HG03095 (cell line): ENCODE measurements around the gene IFT57.
A peak's percentile ranks its signal among the peaks of the same experiment; 100 is the strongest.

Experiments
- ATAC-seq: cut with Tn5 transposase; IDR thresholded peaks from one replicate; pipeline ENCODE4 v1.9.1; 2021; ENCODE audit warnings: moderate library complexity; ENCODE audit not compliant: unreplicated experiment

Gene IFT57

GRCh38 chr3:108219336-108219735 is 2.9 kb downstream of the IFT57 start:
- ATAC-seq = peak; percentile 16

DNA sequence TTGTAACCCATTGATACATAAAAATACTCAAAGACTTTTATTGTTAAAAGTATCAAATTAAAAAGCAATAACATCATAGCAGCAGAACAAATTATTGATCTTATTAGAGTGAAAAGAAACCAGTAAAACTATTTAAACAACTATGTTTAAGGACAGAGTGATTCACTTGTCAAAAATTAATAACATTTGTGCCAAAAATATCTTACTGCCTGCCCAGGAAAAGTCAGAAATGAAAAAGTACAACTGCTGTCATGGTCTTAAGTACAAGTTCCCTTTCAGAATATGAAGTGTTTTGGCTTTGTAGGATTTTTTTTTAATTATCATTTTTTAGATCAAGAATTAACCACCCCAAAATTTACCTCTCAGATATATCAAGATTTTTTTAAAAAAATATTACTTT is 3.4 kb downstream of the IFT57 start:
- ATAC-seq = no peak

DNA sequence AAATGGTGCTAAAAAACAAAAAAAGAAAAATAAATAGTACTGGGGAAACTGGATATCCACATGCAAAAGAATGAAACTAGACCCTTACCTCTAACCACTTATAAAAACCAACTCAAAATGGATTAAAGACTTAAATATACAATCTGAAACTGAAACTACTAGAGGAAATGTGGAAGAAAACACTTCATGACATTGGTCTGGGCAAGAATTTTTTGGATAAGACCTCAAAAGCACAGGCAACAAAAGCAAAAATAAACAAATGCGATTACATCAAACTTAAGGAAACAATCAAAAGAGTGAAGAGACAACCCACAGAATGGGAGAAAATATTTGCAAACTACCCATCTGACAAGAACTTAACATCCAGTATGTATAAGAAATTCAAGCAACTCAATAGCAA is 6.4 kb downstream of the IFT57 start:
- no peak for ATAC-seq

DNA sequence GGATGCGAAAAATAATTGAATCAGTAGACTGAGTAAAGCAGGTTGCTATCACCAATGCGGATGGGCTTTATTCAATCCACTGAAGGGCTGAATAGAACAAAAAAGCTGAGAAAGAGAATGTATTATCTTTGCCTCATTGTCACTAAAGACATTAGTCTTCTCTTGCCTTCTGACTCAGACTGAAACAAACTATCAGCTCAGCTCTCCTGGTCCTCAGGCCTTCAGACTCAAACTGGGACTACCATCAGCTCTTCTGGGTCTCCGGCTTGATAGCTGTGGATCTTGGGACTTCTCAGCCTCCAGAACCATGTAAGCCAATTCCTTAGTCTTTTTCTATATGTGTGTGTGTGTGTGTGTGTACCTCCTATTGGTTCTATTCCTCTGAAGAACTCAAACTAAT is 12.6 kb downstream of the IFT57 start:
- peak; percentile 46 for ATAC-seq

GRCh38 chr3:108208831-108209230 is 13.4 kb downstream of the IFT57 start:
- peak; percentile 98 for ATAC-seq

- no peak for ATAC-seq
These were observed 19.4 kb downstream of the IFT57 start for GRCh38 chr3:108202834-108203233.

DNA sequence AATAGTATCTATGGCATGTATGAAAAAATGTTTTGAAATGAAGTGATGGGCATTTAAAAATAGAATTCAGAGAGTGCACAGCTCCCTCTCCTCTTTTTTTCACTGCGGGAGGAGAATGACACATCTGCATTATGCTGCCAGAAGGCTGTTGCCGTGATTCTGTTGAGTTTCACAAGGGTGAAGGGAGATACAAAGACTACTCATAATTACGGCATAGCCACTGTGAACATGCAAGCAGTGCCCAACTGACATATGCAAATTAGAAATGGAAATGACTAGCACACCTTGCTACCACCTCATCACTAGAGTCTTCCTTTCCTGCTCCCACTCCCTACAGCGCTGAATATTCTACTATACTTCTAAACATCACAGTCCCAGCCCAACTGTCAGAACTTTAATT is 20.1 kb downstream of the IFT57 start:
- ATAC-seq = peak; percentile 62

- ATAC-seq = no peak
These were observed 21.0 kb downstream of the IFT57 start for GRCh38 chr3:108201258-108201657.

GRCh38 chr3:108200578-108200977 is 21.6 kb downstream of the IFT57 start:
- no peak for ATAC-seq

DNA sequence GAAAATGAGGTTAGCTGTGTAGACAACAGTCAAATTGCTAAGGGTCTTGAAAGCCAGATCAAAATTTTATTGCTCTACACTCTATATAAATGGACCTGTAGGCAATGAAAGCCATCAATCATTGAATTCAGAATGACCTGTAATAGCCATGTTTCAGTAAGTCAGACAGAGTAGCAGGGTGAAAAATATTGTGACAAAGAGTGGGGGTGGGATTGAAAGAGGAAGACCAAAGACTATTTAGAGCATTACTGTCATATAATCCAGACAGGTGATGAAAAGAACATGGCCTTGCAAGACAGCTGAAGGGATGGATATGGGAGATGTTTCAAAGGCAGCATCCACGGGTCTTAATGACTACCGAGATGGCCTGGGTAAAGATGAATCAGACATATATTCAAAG is 22.2 kb downstream of the IFT57 start:
- ATAC-seq = no peak

DNA sequence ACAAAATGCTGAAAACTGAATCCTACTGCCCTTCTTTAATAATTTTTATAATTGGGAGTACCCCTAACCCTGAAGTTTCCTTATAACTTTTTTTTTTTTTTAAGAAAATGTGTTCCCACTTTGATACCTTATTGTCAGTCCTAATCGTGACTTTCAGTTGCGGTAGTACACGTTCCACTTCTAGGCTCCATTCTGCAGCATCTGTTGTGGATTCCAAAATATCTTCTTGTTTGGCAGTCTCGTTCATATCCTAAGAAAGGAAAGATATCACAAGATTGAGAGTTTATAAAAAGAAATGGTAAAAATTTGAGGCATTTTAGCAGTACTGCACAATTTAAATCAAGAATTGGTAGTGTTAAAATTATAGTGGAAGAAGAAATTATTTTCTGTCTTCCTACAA is 30.8 kb downstream of the IFT57 start:
- ATAC-seq = no peak

GRCh38 chr3:108190346-108190745 is 31.9 kb downstream of the IFT57 start:
- no peak for ATAC-seq

DNA sequence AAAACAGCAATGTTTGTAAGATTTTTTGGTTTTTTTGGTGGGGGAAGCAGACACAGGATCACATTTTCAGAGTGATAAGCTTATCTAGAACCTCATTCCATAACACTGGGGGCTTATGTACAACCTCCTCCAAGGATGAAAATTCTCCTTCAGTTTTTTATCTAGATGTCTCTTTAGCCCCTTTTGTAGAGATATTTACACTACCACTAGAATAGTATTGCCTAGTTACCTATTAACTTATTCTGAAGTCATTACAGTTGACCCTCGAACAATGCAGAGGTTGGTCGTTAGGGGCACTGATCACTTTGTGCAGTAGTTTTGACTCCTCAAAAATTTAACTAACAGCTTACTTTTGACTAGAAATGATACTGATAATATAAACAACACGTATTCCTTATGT is 32.8 kb downstream of the IFT57 start:
- ATAC-seq = no peak

GRCh38 chr3:108185536-108185935 is 36.7 kb downstream of the IFT57 start:
- no peak for ATAC-seq

- no peak for ATAC-seq
These were observed 37.4 kb downstream of the IFT57 start for GRCh38 chr3:108184824-108185223.

- ATAC-seq = no peak
These were observed 38.3 kb downstream of the IFT57 start for GRCh38 chr3:108183971-108184370.

DNA sequence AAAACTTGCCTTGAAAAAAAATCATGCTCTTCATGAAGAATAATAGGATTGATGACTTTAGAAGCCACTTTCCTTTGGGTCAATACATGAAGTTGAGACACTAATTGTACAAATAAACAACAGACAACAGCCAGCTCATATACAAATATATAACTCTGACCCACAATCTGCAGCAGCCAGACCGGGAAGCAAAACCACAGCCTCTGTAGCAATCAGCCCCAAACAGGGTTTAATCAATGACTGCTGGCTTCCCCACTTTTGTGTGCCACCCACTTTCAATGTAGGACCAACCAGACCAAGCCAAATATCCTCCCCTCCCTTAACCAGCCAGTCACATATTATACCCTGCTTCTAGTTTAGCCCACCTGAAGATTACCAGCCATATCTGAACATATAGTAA is 39.0 kb downstream of the IFT57 start:
- ATAC-seq = no peak

GRCh38 chr3:108182339-108182738 is 39.9 kb downstream of the IFT57 start:
- ATAC-seq = no peak

DNA sequence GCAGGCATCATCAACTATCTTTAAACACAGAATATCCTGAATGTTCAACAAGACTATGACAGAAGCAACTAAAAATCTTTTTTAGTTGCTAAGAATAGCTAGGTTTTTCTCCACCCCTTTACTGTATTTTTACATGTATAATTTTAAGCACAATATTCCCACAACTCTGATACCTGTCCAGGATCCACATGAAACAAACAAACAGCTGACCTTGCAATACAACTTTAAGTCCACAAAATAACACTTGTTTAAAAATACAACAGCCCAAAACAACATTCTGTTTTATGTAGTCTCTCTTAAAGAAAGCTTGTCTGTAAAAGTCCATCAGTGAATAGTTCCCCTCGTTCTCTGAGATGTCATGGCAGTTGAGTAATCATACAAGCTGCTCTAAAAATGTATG is 41.1 kb downstream of the IFT57 start:
- ATAC-seq = no peak

DNA sequence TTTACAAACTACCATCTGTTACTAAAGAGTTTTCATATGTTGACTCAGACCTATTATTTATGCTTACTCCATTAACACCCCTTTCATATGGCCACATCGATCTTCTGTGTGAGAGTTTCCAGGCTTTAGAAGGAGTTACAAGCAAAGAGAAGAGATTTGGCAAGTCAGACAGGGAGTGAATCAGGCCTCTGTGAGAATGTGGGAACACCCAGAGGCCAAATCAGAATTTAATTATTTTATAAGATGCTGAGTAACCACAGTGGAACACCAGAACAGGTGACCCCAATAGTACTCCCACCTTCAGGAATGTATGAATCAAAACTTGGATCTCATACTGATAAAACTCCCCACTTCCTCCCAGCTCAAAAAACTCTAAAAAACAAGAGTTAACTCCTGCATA is 42.0 kb downstream of the IFT57 start:
- ATAC-seq = no peak

- no peak for ATAC-seq
These were observed 43.5 kb downstream of the IFT57 start for GRCh38 chr3:108178676-108179075.

GRCh38 chr3:108177536-108177935 is 44.7 kb downstream of the IFT57 start:
- no peak for ATAC-seq

DNA sequence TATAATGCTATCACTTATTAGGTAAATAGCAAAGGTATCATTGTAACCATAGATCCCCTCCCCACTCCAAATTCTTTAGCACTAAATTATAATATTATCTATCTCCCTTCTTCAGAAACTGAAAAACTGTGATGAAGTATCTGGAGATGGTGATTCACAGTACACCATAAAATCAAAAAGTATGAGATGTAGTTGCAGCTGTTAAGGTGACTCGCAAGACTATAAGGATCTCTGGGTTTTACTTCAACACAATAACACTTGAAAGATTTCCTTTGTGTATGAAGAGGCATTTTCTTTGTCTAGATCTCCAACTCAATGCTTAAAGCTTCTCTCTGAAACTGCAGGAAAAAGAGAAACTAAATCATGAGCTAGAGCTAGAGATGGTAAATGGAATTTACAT is 46.9 kb downstream of the IFT57 start:
- ATAC-seq = no peak

DNA sequence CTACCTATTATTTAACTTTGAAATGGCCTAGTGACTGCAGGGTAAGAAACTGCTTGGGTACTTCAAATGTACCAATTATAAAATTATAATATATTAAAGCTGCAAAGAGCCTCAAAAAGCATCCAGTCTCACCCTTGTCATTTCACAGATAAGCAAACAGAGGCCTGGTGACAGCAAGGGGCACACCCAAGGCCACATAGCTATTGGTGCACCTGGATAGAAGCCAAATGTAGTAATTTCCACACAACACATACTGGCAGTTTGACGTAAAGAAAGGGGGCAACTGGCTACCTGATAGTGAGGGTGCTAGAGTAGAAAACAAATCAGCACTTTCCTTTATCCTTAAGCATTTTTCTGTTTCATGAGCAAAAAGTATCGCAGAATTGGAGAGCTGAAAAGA is 51.1 kb downstream of the IFT57 start:
- ATAC-seq = no peak
